LoVo (cell line): Measurements from ENCODE around the gene PATL1.

Experiments
- DNase-seq: peaks from one replicate; pipeline ENCODE4 v3.0.0-alpha.2; 2016; ENCODE audit warnings: low spot score

Gene PATL1

DNA sequence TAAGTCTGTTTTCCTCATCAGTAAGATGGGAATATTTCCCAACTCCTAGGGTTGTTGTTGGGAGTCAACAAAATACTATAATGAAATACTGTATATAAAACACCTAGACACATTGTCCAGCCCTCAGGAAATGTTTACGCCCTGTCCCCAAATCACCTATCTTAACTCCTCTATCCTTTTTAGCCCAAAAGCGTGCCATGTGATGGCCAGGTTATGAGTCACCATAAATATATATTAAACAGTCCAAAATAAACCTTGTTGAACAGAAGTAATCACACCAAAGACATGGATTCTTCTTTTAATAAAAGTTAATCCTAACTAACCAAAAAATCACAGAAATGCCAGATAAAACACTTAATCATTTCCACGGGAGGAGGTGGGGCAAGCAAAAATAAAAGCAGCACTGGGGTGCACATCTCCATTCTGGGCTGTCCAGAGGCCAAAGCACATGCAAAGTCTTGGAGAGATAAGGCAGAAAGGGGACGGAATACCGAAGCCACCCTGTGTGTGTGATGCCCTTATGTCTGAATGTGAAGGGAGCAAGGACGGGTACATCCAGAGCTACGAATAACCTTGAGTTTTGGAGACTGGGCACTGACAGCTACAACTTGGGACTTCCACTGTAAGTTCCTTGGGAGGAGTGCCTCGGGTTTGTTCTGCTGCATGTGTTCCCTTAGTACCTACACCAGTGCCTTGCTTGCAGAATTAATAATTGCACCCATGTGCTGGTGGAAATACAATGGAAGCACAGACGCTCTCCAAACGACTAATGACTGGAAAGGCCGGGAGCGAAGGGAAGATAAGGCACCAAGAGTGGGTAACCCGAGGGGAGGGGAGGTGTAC lies 54.3 kb downstream of the PATL1 start:
- no peak for DNase-seq

GRCh38 chr11:59611570-59612565 lies 57.0 kb downstream of the PATL1 start:
- DNase-seq = peak; percentile 47

DNA sequence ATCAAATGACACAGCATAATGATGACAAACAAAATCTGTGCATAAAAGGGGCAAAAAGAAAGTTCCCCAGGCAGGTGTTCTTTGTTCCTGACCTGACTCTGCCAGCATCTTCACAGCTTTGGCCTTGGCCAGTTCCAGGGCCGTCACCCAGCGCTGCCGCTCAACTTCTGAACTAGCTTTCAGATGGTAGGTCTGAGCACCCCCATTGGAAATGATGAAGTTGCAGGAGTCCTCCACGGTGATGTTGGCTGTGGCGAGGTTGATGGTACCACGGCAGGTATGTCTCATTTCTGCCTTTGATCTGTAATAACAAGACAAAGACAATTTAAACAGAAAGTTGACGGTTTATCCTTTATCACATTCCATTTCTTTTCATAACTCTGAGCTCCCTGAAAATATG lies 58.5 kb downstream of the PATL1 start:
- no peak for DNase-seq

DNA sequence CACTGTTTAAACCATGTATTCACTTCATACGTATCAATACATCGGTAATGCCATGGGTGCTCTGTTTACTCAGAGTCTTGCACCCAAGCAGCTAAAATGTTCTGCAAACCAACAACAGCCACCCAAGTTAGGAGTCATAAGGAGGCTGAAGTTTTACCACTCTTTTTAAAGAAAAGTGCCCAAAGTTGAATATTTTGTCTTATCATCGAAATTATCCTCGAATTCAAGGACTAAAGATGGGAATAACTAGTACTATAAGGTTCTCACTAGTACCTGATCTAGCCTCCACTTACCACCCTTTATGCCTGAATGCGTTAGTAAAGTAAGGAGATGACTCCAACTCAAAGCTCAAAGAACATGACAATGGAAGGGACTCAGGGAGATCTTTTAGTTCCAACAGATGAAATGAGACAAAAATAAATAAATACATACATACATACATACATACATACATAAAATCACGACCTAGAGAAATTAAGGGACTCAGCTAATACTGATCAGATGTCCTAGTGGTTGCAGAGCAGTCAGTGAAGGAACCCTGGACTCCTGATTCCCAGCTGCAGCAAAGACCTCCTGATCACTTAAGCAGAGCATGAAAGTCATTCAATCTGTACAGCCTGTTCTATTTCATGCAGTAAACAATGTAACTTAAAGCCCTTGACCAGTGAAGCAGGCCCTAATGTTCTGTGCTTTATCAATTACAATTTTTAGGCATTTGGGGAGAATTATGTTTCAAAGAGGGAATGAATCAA lies 61.0 kb downstream of the PATL1 start:
- no peak for DNase-seq

GRCh38 chr11:59602432-59602831 lies 66.4 kb downstream of the PATL1 start:
- no peak for DNase-seq

DNA sequence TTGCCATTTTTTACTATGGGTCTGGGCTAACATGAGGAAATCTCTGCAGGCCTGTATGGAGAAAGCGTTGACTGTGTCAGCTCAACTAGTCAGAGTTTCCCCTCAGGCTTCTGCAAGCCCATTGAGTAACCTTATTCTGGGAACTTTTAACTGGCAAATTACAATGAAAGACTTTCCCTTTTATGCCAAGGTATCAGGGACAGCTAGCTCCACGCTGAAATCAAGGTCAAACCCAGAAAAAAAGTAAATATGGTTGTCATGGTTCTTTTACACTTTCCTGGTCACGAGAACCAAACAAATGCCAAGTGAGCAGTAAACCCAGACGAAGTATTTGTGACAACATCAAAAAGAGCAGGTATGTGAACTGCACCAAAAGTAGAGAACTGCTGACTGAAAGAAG lies 67.0 kb downstream of the PATL1 start:
- no peak for DNase-seq

- no peak for DNase-seq
These were observed 68.2 kb downstream of the PATL1 start for GRCh38 chr11:59600636-59601035.

- DNase-seq = no peak
These were observed 68.6 kb downstream of the PATL1 start for GRCh38 chr11:59600234-59600633.

DNA sequence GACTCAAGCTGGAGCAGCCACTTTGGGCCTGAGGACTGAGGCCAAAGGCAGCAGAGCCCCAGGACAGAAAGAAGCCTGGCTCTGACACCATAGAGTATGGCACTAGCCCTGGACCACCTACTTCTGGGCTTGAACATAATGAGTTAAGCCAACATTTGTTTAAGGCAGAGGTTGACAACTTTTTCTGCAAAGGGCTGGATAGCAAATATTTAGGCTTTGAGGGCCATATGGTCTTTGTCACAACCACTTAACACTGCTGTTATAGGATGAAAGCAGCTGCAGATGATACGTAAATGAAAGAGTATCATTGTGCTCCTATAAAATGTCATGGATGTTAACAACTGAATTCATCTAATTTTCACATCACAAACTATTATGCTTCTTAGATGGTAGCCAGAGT lies 69.9 kb downstream of the PATL1 start:
- DNase-seq = no peak
